ENCODE measurements around the gene PCAT6. TPM values are rescaled to one million over a fixed set of nuclear protein-coding genes. Genes with fewer than 3 reads are reported as not detected.

Gene PCAT6
- total and polyA plus RNA-seq, 2 experiments from 2014 or later: 7.2 to 28.1 TPM

DNA sequence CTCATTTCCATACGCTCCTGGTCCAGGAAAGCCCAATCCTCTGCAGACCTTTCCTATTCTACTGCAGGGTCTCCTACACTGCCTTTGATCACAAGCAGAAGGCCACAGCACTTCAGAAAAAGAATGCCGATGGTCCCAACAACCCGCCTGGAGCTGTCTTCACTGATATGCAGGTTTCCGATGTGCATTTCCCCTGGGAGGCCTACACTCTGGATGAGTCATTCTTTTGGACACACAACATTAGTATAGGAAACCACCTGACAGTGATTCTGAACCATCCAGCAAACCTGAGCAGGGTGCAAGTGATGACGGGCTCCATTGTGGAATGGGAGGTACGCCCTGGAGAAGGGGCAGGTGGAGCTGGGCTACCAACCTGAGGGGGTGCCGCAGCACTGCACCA lies 15.0 kb downstream of the PCAT6 start:
- no peaks in the 10 kb centered on the region for H4K20me1 ChIP-seq (replicated peaks; ENCODE audit: insufficient read depth)
- H3K27me3 ChIP-seq (ENCODE audit: insufficient read depth): no peaks in the 10 kb centered on the region
- H3K9me2 ChIP-seq (ENCODE audit: insufficient read depth): peaks cover 6% of the 10 kb centered on the region; the same call in 1 of the 2 replicates
- no peaks in the 10 kb centered on the region for H3K4me1 ChIP-seq (ENCODE audit: insufficient read depth)
- Mint-ChIP-seq H3K4me3 (no peak overlapping the region), H3K9me3 (no peaks in the 10 kb centered on the region), H3K27ac (no peak overlapping the region), H3K4me1 (no peaks in the 10 kb centered on the region; the same call in 2 of the 3 replicates), H3K36me3 (ENCODE audit: low read depth) (no peaks in the 10 kb centered on the region), H3K27me3 (ENCODE audit: insufficient read depth, low read depth, poor library complexity) (peaks cover 10% of the 10 kb centered on the region)
- DNase-seq (ENCODE audit: low spot score) (no peak), ATAC-seq (no peak)
- no peak overlapping the region for H2AFZ ChIP-seq
- H3K79me2 ChIP-seq (replicated peaks; ENCODE audit: insufficient read depth): no peaks in the 10 kb centered on the region
- no peak overlapping the region for H3K4me2 ChIP-seq
- no peaks in the 10 kb centered on the region for H3F3A ChIP-seq (replicated peaks; ENCODE audit: low read depth)
- no peaks in the 10 kb centered on the region for H3K36me3 ChIP-seq (ENCODE audit: insufficient read depth)
- TF ChIP-seq EZH2 (IDR thresholded peaks at IDR 0.05; ENCODE audit: low read depth, unreplicated experiment) (no peak), POLR2AphosphoS5 (IDR thresholded peaks at IDR 0.05; ENCODE audit: low read depth) (no peak), JUNB (IDR thresholded peaks at IDR 0.05; ENCODE audit: unreplicated experiment) (no peak), STAT1 (IDR thresholded peaks at IDR 0.05; ENCODE audit: unreplicated experiment) (no peak), NANOG (IDR thresholded peaks at IDR 0.05; ENCODE audit: borderline replicate concordance) (no peak), ZNF114 (CRISPR knock-in tag; IDR thresholded peaks at IDR 0.05) (no peak), EZH2phosphoT487 (IDR thresholded peaks at IDR 0.05; ENCODE audit: unreplicated experiment) (no peak), ZNF331 (CRISPR knock-in tag; IDR thresholded peaks at IDR 0.05; ENCODE audit: low read depth) (no peak), CREB1 (CRISPR knock-in tag; IDR thresholded peaks at IDR 0.05; ENCODE audit: low read depth) (no peak)
- TF ChIP-seq, protein P1, sequence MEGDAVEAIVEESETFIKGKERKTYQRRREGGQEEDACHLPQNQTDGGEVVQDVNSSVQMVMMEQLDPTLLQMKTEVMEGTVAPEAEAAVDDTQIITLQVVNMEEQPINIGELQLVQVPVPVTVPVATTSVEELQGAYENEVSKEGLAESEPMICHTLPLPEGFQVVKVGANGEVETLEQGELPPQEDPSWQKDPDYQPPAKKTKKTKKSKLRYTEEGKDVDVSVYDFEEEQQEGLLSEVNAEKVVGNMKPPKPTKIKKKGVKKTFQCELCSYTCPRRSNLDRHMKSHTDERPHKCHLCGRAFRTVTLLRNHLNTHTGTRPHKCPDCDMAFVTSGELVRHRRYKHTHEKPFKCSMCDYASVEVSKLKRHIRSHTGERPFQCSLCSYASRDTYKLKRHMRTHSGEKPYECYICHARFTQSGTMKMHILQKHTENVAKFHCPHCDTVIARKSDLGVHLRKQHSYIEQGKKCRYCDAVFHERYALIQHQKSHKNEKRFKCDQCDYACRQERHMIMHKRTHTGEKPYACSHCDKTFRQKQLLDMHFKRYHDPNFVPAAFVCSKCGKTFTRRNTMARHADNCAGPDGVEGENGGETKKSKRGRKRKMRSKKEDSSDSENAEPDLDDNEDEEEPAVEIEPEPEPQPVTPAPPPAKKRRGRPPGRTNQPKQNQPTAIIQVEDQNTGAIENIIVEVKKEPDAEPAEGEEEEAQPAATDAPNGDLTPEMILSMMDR (conservative IDR thresholded peaks at IDR 0.05; ENCODE audit: low read depth in 2 of 2): no peak
- TF ChIP-seq, protein P2, sequence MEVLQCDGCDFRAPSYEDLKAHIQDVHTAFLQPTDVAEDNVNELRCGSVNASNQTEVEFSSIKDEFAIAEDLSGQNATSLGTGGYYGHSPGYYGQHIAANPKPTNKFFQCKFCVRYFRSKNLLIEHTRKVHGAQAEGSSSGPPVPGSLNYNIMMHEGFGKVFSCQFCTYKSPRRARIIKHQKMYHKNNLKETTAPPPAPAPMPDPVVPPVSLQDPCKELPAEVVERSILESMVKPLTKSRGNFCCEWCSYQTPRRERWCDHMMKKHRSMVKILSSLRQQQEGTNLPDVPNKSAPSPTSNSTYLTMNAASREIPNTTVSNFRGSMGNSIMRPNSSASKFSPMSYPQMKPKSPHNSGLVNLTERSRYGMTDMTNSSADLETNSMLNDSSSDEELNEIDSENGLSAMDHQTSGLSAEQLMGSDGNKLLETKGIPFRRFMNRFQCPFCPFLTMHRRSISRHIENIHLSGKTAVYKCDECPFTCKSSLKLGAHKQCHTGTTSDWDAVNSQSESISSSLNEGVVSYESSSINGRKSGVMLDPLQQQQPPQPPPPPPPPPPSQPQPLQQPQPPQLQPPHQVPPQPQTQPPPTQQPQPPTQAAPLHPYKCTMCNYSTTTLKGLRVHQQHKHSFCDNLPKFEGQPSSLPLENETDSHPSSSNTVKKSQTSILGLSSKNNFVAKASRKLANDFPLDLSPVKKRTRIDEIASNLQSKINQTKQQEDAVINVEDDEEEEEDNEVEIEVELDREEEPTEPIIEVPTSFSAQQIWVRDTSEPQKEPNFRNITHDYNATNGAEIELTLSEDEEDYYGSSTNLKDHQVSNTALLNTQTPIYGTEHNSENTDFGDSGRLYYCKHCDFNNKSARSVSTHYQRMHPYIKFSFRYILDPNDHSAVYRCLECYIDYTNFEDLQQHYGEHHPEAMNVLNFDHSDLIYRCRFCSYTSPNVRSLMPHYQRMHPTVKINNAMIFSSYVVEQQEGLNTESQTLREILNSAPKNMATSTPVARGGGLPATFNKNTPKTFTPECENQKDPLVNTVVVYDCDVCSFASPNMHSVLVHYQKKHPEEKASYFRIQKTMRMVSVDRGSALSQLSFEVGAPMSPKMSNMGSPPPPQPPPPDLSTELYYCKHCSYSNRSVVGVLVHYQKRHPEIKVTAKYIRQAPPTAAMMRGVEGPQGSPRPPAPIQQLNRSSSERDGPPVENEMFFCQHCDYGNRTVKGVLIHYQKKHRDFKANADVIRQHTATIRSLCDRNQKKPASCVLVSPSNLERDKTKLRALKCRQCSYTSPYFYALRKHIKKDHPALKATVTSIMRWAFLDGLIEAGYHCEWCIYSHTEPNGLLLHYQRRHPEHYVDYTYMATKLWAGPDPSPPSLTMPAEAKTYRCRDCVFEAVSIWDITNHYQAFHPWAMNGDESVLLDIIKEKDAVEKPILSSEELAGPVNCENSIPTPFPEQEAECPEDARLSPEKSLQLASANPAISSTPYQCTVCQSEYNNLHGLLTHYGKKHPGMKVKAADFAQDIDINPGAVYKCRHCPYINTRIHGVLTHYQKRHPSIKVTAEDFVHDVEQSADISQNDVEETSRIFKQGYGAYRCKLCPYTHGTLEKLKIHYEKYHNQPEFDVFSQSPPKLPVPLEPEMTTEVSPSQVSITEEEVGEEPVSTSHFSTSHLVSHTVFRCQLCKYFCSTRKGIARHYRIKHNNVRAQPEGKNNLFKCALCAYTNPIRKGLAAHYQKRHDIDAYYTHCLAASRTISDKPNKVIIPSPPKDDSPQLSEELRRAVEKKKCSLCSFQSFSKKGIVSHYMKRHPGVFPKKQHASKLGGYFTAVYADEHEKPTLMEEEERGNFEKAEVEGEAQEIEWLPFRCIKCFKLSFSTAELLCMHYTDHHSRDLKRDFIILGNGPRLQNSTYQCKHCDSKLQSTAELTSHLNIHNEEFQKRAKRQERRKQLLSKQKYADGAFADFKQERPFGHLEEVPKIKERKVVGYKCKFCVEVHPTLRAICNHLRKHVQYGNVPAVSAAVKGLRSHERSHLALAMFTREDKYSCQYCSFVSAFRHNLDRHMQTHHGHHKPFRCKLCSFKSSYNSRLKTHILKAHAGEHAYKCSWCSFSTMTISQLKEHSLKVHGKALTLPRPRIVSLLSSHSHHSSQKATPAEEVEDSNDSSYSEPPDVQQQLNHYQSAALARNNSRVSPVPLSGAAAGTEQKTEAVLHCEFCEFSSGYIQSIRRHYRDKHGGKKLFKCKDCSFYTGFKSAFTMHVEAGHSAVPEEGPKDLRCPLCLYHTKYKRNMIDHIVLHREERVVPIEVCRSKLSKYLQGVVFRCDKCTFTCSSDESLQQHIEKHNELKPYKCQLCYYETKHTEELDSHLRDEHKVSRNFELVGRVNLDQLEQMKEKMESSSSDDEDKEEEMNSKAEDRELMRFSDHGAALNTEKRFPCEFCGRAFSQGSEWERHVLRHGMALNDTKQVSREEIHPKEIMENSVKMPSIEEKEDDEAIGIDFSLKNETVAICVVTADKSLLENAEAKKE (CRISPR knock-in tag; IDR thresholded peaks at IDR 0.05): no peak
- TF ChIP-seq, protein P3, sequence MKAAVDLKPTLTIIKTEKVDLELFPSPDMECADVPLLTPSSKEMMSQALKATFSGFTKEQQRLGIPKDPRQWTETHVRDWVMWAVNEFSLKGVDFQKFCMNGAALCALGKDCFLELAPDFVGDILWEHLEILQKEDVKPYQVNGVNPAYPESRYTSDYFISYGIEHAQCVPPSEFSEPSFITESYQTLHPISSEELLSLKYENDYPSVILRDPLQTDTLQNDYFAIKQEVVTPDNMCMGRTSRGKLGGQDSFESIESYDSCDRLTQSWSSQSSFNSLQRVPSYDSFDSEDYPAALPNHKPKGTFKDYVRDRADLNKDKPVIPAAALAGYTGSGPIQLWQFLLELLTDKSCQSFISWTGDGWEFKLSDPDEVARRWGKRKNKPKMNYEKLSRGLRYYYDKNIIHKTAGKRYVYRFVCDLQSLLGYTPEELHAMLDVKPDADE (IDR thresholded peaks at IDR 0.05): no peak
- TF ChIP-seq, protein P4, sequence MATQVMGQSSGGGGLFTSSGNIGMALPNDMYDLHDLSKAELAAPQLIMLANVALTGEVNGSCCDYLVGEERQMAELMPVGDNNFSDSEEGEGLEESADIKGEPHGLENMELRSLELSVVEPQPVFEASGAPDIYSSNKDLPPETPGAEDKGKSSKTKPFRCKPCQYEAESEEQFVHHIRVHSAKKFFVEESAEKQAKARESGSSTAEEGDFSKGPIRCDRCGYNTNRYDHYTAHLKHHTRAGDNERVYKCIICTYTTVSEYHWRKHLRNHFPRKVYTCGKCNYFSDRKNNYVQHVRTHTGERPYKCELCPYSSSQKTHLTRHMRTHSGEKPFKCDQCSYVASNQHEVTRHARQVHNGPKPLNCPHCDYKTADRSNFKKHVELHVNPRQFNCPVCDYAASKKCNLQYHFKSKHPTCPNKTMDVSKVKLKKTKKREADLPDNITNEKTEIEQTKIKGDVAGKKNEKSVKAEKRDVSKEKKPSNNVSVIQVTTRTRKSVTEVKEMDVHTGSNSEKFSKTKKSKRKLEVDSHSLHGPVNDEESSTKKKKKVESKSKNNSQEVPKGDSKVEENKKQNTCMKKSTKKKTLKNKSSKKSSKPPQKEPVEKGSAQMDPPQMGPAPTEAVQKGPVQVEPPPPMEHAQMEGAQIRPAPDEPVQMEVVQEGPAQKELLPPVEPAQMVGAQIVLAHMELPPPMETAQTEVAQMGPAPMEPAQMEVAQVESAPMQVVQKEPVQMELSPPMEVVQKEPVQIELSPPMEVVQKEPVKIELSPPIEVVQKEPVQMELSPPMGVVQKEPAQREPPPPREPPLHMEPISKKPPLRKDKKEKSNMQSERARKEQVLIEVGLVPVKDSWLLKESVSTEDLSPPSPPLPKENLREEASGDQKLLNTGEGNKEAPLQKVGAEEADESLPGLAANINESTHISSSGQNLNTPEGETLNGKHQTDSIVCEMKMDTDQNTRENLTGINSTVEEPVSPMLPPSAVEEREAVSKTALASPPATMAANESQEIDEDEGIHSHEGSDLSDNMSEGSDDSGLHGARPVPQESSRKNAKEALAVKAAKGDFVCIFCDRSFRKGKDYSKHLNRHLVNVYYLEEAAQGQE (IDR thresholded peaks at IDR 0.05; ENCODE audit: unreplicated experiment): no peak
- H3K4me3 ChIP-seq: no peak overlapping the region
- no peak overlapping the region for H3K27ac ChIP-seq (ENCODE audit: low read depth)
